Heart left ventricle (tissue), 16 donors: ENCODE measurements around the gene WDR41. TPM values are rescaled to one million over a fixed set of nuclear protein-coding genes. Genes with fewer than 3 reads are reported as not detected.
"Not testable (repeated sequence)": the region's sequence is repeated elsewhere in the genome, so short reads cannot be mapped to it uniquely, and the experiment has no call there.

Experiments used
- ATAC-seq, 4 donors: fragments of 200-7000 bp; cut with Tn5 transposase; one replicate each; pipeline ENCODE4 v1.9.1; 2020 to 2022; ENCODE audit warnings: moderate library complexity in 4 of 4, mild to moderate bottlenecking in 3 of 4, moderate number of reproducible peaks in 1 of 4
- DNase-seq, 5 donors: peaks; one replicate each; pipeline ENCODE4 v3.0.0-alpha.2; 2020
- H3K27ac ChIP-seq, 12 donors: fragments of 200-600 bp; sonication (generic) in 4 of 12; one replicate each; pipeline versions ENCODE4 v1.5.0 to v1.8.0; 2016 to 2022; ENCODE audit warnings: mild to moderate bottlenecking in 2 of 12
- H3K27me3 ChIP-seq, 9 donors: fragments of 200-600 bp; sonication (generic) in 2 of 9; one replicate each; pipeline versions ENCODE4 v1.5.1 to v1.8.0; 2016 to 2022; ENCODE audit warnings: mild to moderate bottlenecking in 3 of 9
- H3K36me3 ChIP-seq, 9 donors: fragments of 200-600 bp; sonication (generic) in 2 of 9; one replicate each; pipeline versions ENCODE4 v1.5.0 to v1.8.0; 2018 to 2022; ENCODE audit warnings: mild to moderate bottlenecking in 2 of 9
- H3K4me1 ChIP-seq, 12 donors: fragments of 200-600 bp; sonication (generic) in 4 of 12; one replicate each; pipeline versions ENCODE4 v1.5.0 to v1.8.0; 2016 to 2022; ENCODE audit warnings: mild to moderate bottlenecking in 3 of 12
- H3K4me3 ChIP-seq, 12 donors: fragments of 200-600 bp; sonication (generic) in 4 of 12; one replicate each; pipeline versions ENCODE4 v1.5.0 to v1.8.0; 2017 to 2022; ENCODE audit warnings: mild to moderate bottlenecking in 9 of 12, moderate library complexity in 4 of 12
- H3K9me3 ChIP-seq, 12 donors: fragments of 200-600 bp; sonication (generic) in 4 of 12; one replicate each; pipeline versions ENCODE4 v1.5.0 to v1.8.0; 2016 to 2022; ENCODE audit warnings: mild to moderate bottlenecking in 1 of 12
- CTCF ChIP-seq, 12 donors: fragments of 200-600 bp; sonication (generic) in 4 of 12; IDR thresholded peaks; one replicate each; pipeline versions ENCODE4 v1.5.0 to v1.8.0; 2018 to 2022; ENCODE audit warnings: antibody characterized with exemption in 12 of 12, mild to moderate bottlenecking in 5 of 12
- POLR2A ChIP-seq, 2 donors: fragments of 450-650 bp; IDR thresholded peaks; one replicate each; pipeline ENCODE4 v1.6.1; 2017; ENCODE audit warnings: antibody characterized with exemption in 2 of 2, mild to moderate bottlenecking in 2 of 2, moderate library complexity in 2 of 2
- WGBS, 4 donors: extraction: QIAGEN DNeasy Blood & Tissue Kit in 2 of 4; methylation state at CpG; one replicate each; pipeline versions ENCODE4 v1.1.5 to v1.1.7; 2013 to 2018; 5-methylcytosine and 5-hydroxymethylcytosine counted together
- intact Hi-C, 10 donors: fragments of 100-400 bp; cut with DNase I; formaldehyde crosslinking; loops; one replicate each; pipeline versions ENCODE4 v1.11.1 to v1.14.2; 2022
- polyA plus RNA-seq, 2 donors: library from polyadenylated mRNA; stranded (reverse); fragments of 200-250 nt; gene quantifications; one replicate each; pipeline ENCODE4 v1.2.3, GENCODE V29; 2013
- total RNA-seq, 9 donors: library from RNA; depleted of rRNA in 2 of 9; stranded (reverse); fragments of >200 nt in 2 of 9; fragmentation: NEBNext Ultra II Directional in 3 of 9; extraction: Animal tissue kit (Norgen Biotek cat#: 25700) in 3 of 9; gene quantifications; one replicate each; pipeline versions ENCODE4 v1.1.0 to v1.2.4, GENCODE V29; 2016 to 2023
- donor health status: ischemic (EF 13 %, LVEDD 7.1; RV severe dilation, severe dysfunction).
- donor health status: healthy with polysubstance abuse.
- donor health status: DM: no; HTN: yes; CAD: no.
- donor health status: DM: no; HTN: no; CAD: no.
- donor health status: ischemic (EF 25% LVEDD 6.9; RV normal size, moderate dysfunction).
- donor health status: ischemic (EF 25% LVEDD 5.7; RV mildly dilated, moderate dysfunction).
- donor health status: healthy.
- donor health status: DM: yes; HTN: yes; CAD: no.
- donor health status: ischemic (EF 35%, LVEDD 5.7; RV mildly dilated, moderate dysfunction).
- donor health status: nonischemic (EF 11% LVEDD 7.7; RV severe dilation, severe dysfunction).
- donor health status: DM: yes; HTN: yes; CAD: no.
- donor health status: PGD.
- donor health status: ischemic (EF 29% LVEDD 5.4; RV normal size, mild dysfunction).
- donor health status: nonischemic (EF 23%, LVEDD 6.1; RV moderate dilation, normal function).

Gene WDR41
- total and polyA plus RNA-seq, 11 donors: 7.9 to 50.9 (median 35.0) TPM

DNA sequence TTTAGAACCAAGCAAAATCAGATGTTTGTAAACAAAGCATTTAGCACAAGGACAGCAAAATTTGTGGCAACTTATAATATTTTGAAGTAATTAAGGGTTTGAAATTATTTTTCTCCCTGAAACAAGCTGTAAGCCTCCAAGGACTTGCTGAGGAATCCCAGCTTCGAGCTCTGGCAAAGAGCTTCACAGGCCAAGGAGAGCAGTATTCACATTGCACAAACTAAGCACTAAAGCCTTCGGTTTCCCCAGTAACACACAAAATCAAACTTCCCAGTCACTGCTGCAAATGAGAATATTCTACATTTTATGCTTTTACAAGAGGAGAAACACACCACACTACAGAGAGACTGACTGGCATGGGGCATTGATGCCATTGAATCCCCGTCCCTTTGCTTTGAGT is 101.9 kb downstream of the WDR41 start:
- TF ChIP-seq POLR2A (IDR thresholded peaks at IDR 0.05): no peak
- TF ChIP-seq CTCF (IDR thresholded peaks at IDR 0.05): no peak
- Histone ChIP-seq H3K27ac (no peak overlapping the region), H3K36me3 (no peaks in the 10 kb centered on the region), H3K4me1 (peaks cover 0 to 5% (median 0%) of the 10 kb centered on the region in 12 donors), H3K4me3 (no peak overlapping the region), H3K27me3 (no peaks in the 10 kb centered on the region), H3K9me3 (no peaks in the 10 kb centered on the region)
- DNase-seq: no peak
- ATAC-seq: no peak
- 81 to 92% (median 85%) methylated on average over 3 of the region's 3 CpGs for WGBS, 4 donors
- intact Hi-C loops: no loop called here

- DNase-seq (no peak), ATAC-seq (no peak)
- Histone ChIP-seq H3K27ac (no peak overlapping the region), H3K4me1 (peaks cover 0 to 5% (median 0%) of the 10 kb centered on the region in 12 donors), H3K36me3 (no peaks in the 10 kb centered on the region), H3K9me3 (no peaks in the 10 kb centered on the region), H3K4me3 (no peak overlapping the region), H3K27me3 (no peaks in the 10 kb centered on the region)
- TF ChIP-seq POLR2A (IDR thresholded peaks at IDR 0.05) (no peak), CTCF (IDR thresholded peaks at IDR 0.05) (no peak)
- intact Hi-C loops: no loop called here
- WGBS, 4 donors: 87 to 95% (median 92%) methylated on average over 2 of the region's 2 CpGs
Measured at GRCh38 chr5:77389746-77390145, 102.4 kb downstream of the WDR41 start.

- intact Hi-C loops, H3K4me3 ChIP-seq, DNase-seq, H3K36me3 ChIP-seq, H3K4me1 ChIP-seq, H3K27me3 ChIP-seq, H3K27ac ChIP-seq, H3K9me3 ChIP-seq, ATAC-seq: not testable (repeated sequence)
- WGBS, 4 donors: 86 to 100% (median 98%) methylated on average over 1 of the region's 1 CpG
Measured at GRCh38 chr5:77386340-77386739, 105.8 kb downstream of the WDR41 start.

GRCh38 chr5:77383336-77383735 is 108.8 kb downstream of the WDR41 start:
- ATAC-seq, H3K27me3 ChIP-seq, H3K9me3 ChIP-seq, H3K27ac ChIP-seq, DNase-seq, H3K36me3 ChIP-seq, H3K4me1 ChIP-seq, H3K4me3 ChIP-seq, intact Hi-C loops: not testable (repeated sequence)
- 86 to 93% (median 89%) methylated on average over 2 of the region's 2 CpGs for WGBS, 4 donors

Other genes with a start within 250 kb of the WDR41 start
- gene OTP, start 146.4 kb upstream of the WDR41 start, total RNA-seq: under 1 TPM in 1 of 9 donors, not detected in 8; 0.06 TPM
- gene OTP, start 146.4 kb upstream of the WDR41 start, polyA plus RNA-seq: not detected